DMS53 treated with DMSO at 0.1 percent for 48 hours (cell line): ENCODE measurements around the gene TJAP1.

Source experiments
- DNase-seq: peaks from one replicate; lab custom pipeline; 2025; ENCODE audit not compliant: unreplicated experiment; lab: John Stamatoyannopoulos, UW

Gene TJAP1

GRCh38 chr6:43477235-43478007 lies at the start of gene TJAP1:
Gene TJAP1 (plus strand): TSS chr6:43477570. CDS start chr6:43499002, 21,432 bp downstream.
- DNase-seq: peak; percentile 53

GRCh38 chr6:43428112-43428570 lies 49.2 kb upstream of the TJAP1 start:
- no peak for DNase-seq

GRCh38 chr6:43428874-43429273 lies 48.5 kb upstream of the TJAP1 start:
- no peak for DNase-seq

- no peak for DNase-seq
Observed at GRCh38 chr6:43432009-43432945, 45.1 kb upstream of the TJAP1 start.

GRCh38 chr6:43433148-43433547 lies 44.2 kb upstream of the TJAP1 start:
- DNase-seq: no peak

- no peak for DNase-seq
Observed at GRCh38 chr6:43434001-43434840, 43.1 kb upstream of the TJAP1 start.

GRCh38 chr6:43434943-43435342 lies 42.4 kb upstream of the TJAP1 start:
- DNase-seq: no peak

GRCh38 chr6:43435682-43436437 lies 41.5 kb upstream of the TJAP1 start:
- no peak for DNase-seq

- peak; percentile 6 for DNase-seq
Observed at GRCh38 chr6:43436577-43437282, 40.6 kb upstream of the TJAP1 start.

GRCh38 chr6:43437700-43438099 lies 39.7 kb upstream of the TJAP1 start:
- DNase-seq: no peak

- DNase-seq: no peak
Observed at GRCh38 chr6:43442935-43443334, 34.4 kb upstream of the TJAP1 start.

- DNase-seq: no peak
Observed at GRCh38 chr6:43444036-43444435, 33.3 kb upstream of the TJAP1 start.

GRCh38 chr6:43444582-43444981 lies 32.8 kb upstream of the TJAP1 start:
- no peak for DNase-seq

GRCh38 chr6:43445576-43445975 lies 31.8 kb upstream of the TJAP1 start:
- no peak for DNase-seq

- no peak for DNase-seq
Observed at GRCh38 chr6:43447604-43448003, 29.8 kb upstream of the TJAP1 start.

- no peak for DNase-seq
Observed at GRCh38 chr6:43448916-43449315, 28.5 kb upstream of the TJAP1 start.

GRCh38 chr6:43450699-43451131 lies 26.7 kb upstream of the TJAP1 start:
- no peak for DNase-seq

GRCh38 chr6:43451348-43451747 lies 26.0 kb upstream of the TJAP1 start:
- DNase-seq: no peak

- no peak for DNase-seq
Observed at GRCh38 chr6:43451939-43452338, 25.4 kb upstream of the TJAP1 start.

GRCh38 chr6:43452896-43453295 lies 24.5 kb upstream of the TJAP1 start:
- DNase-seq: no peak
